Neuronal stem cell (in vitro differentiated cells): ENCODE results near the gene B3GALT5.

ENCODE experiments used
- DNase-seq: peaks from one replicate; pipeline ENCODE4 v3.0.0-alpha.2; 2013; ENCODE audit warnings: low spot score
- H2AFZ ChIP-seq: one replicate; pipeline ENCODE4 v1.6.1; 2013; ENCODE audit warnings: mild to moderate bottlenecking, low read length, inconsistent platforms
- H2AK5ac ChIP-seq: 2 replicates; pipeline ENCODE4 v1.6.1; 2013; ENCODE audit warnings: low read depth, mild to moderate bottlenecking, inconsistent platforms, low read length, moderate library complexity, mixed read lengths
- H2BK120ac ChIP-seq: 2 replicates; pipeline ENCODE4 v1.6.1; 2013; ENCODE audit warnings: low read depth, mild to moderate bottlenecking, inconsistent platforms, low read length, moderate library complexity, mixed read lengths
- H2BK12ac ChIP-seq: one replicate; pipeline ENCODE4 v1.6.1; 2013; ENCODE audit warnings: low read length, inconsistent platforms
- H2BK15ac ChIP-seq: 2 replicates; pipeline ENCODE4 v1.6.1; 2013; ENCODE audit warnings: mild to moderate bottlenecking, low read length, inconsistent platforms, mixed read lengths
- H2BK5ac ChIP-seq: one replicate; pipeline ENCODE4 v1.6.1; 2013; ENCODE audit warnings: inconsistent platforms, mild to moderate bottlenecking, low read length, moderate library complexity
- H3K14ac ChIP-seq: one replicate; pipeline ENCODE4 v1.6.1; 2013; ENCODE audit warnings: low read length, inconsistent platforms
- H3K18ac ChIP-seq: 2 replicates; pipeline ENCODE4 v1.6.1; 2013; ENCODE audit warnings: low read length, inconsistent platforms
- H3K23ac ChIP-seq: 2 replicates; pipeline ENCODE4 v1.6.1; 2013; ENCODE audit warnings: low read depth, mild to moderate bottlenecking, mixed read lengths, low read length, inconsistent platforms; ENCODE audit not compliant: poor library complexity
- H3K27ac ChIP-seq: replicated peaks from 3 replicates; pipeline ENCODE4 v1.5.1; 2013; ENCODE audit warnings: low read length, inconsistent platforms
- H3K27me3 ChIP-seq, 3 experiments: 2 replicates each; pipeline ENCODE4 v1.6.1; 2013; ENCODE audit warnings: low read length in 3 of 3, mild to moderate bottlenecking in 2 of 3, inconsistent platforms in 1 of 3, low read depth in 1 of 3, mixed read lengths in 1 of 3, moderate library complexity in 1 of 3; ENCODE audit not compliant: control insufficient read depth in 3 of 3, insufficient read depth in 3 of 3
- H3K36me3 ChIP-seq, 2 donors: replicated peaks in 1 of 2; 2 replicates each; pipeline ENCODE4 v1.6.1; 2013; ENCODE audit warnings: low read length in 2 of 2; ENCODE audit not compliant: control insufficient read depth in 2 of 2, insufficient read depth in 2 of 2
- H3K4ac ChIP-seq: 2 replicates; pipeline ENCODE4 v1.6.1; 2013; ENCODE audit warnings: inconsistent platforms, mild to moderate bottlenecking, low read length, moderate library complexity
- H3K4me1 ChIP-seq, 2 donors: 1 replicate in 1 of 2; 2 replicates in 1 of 2; pipeline ENCODE4 v1.6.1; 2013; ENCODE audit warnings: low read length in 2 of 2, low read depth in 1 of 2; ENCODE audit not compliant: control insufficient read depth in 2 of 2, insufficient read depth in 1 of 2
- H3K4me2 ChIP-seq: one replicate; pipeline ENCODE4 v1.6.1; 2013; ENCODE audit warnings: mild to moderate bottlenecking, low read length, inconsistent platforms; ENCODE audit not compliant: insufficient read depth, poor library complexity, severe bottlenecking
- H3K4me3 ChIP-seq, 2 donors: 2 replicates each; pipeline ENCODE4 v1.5.1; 2013; ENCODE audit warnings: low read length in 2 of 2, mild to moderate bottlenecking in 2 of 2, inconsistent platforms in 1 of 2, moderate library complexity in 1 of 2
- H3K79me1 ChIP-seq: one replicate; pipeline ENCODE4 v1.6.1; 2013; ENCODE audit warnings: low read depth, mild to moderate bottlenecking, inconsistent platforms, low read length, moderate library complexity
- H3K9ac ChIP-seq: one replicate; pipeline ENCODE4 v1.6.1; 2013; ENCODE audit warnings: mild to moderate bottlenecking, low read depth, low read length, inconsistent platforms; ENCODE audit not compliant: poor library complexity
- H3K9me3 ChIP-seq, 2 donors: replicated peaks in 1 of 2; 2 replicates each; pipeline versions ENCODE3 to v1.6.1; 2013; ENCODE audit warnings: low read length in 2 of 2, mild to moderate bottlenecking in 2 of 2, inconsistent platforms in 1 of 2, low read depth in 1 of 2, mixed read lengths in 1 of 2, moderate library complexity in 1 of 2; ENCODE audit not compliant: control insufficient read depth in 2 of 2, insufficient read depth in 1 of 2
- H4K8ac ChIP-seq: one replicate; pipeline ENCODE4 v1.6.1; 2013; ENCODE audit warnings: low read depth, mild to moderate bottlenecking, inconsistent platforms, low read length, moderate library complexity
- H4K91ac ChIP-seq: one replicate; pipeline ENCODE4 v1.6.1; 2013; ENCODE audit warnings: low read length, low read depth, mild to moderate bottlenecking, inconsistent platforms; ENCODE audit not compliant: poor library complexity
- WGBS, 2 donors: extraction: QIAGEN DNeasy Blood & Tissue Kit; methylation state at CpG; one replicate each; pipeline ENCODE4 v1.1.7; 2013; ENCODE audit warnings: missing lambda C conversion rate in 2 of 2, mixed read lengths in 1 of 2; ENCODE audit not compliant: insufficient read length in 2 of 2, insufficient replicate concordance in 1 of 2; ENCODE audit errors: extremely low coverage in 2 of 2; 5-methylcytosine and 5-hydroxymethylcytosine counted together

The B3GALT5 gene

DNA sequence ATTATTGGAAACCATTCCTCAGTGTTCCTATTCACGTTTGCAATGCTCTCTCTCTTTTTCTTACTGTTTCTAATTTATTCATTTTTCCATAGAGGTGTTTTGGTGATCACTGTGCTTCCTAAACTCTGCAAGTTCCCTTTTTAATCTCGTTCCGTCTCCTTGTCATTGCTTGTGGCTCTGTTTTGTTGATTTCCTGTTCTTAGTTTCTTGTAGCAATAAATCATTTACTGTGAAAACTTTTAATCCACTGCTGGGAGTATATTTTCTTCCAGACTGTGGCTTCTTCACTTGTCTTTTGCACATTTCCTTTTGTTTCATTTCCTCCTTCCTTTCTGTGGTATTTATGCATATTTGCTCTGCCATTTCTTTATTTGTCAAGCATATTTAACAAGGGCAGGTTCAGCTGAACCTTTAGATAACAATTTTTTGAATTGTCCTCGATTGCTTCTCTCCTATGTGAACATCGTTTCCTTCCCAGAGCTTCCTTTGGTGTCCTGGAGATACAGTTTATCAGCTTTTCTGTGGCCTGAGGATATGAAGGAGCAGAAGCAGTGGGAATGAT is 3.6 kb downstream of the B3GALT5 start:
- no peak overlapping the region for H3K4ac ChIP-seq
- H3K79me1 ChIP-seq = no peaks in the 10 kb centered on the region
- no peak overlapping the region for H3K23ac ChIP-seq
- H2AK5ac ChIP-seq = no peak overlapping the region
- H3K4me1 ChIP-seq = peaks cover 8 to 10% of the 10 kb centered on the region in 2 donors
- no peak overlapping the region for H4K91ac ChIP-seq
- H3K9ac ChIP-seq = no peak overlapping the region
- H2BK5ac ChIP-seq = no peak overlapping the region
- H3K18ac ChIP-seq = no peak overlapping the region
- H3K4me2 ChIP-seq = no peak overlapping the region
- H2AFZ ChIP-seq = no peak overlapping the region
- no peak overlapping the region for H4K8ac ChIP-seq
- H3K36me3 ChIP-seq = no peaks in the 10 kb centered on the region
- DNase-seq = no peak
- no peak overlapping the region for H3K14ac ChIP-seq
- H2BK120ac ChIP-seq = no peak overlapping the region
- peaks cover 0 to 2% (median 0%) of the 10 kb centered on the region in 3 experiments for H3K27me3 ChIP-seq
- no peak overlapping the region for H3K27ac ChIP-seq
- peaks cover 0 to 2% of the 10 kb centered on the region in 2 donors for H3K9me3 ChIP-seq
- no peak overlapping the region for H3K4me3 ChIP-seq
- H2BK12ac ChIP-seq = no peak overlapping the region
- no CpG with 5 or more reads among the region's 5 CpGs for WGBS, 2 donors
- H2BK15ac ChIP-seq = no peak overlapping the region

DNA sequence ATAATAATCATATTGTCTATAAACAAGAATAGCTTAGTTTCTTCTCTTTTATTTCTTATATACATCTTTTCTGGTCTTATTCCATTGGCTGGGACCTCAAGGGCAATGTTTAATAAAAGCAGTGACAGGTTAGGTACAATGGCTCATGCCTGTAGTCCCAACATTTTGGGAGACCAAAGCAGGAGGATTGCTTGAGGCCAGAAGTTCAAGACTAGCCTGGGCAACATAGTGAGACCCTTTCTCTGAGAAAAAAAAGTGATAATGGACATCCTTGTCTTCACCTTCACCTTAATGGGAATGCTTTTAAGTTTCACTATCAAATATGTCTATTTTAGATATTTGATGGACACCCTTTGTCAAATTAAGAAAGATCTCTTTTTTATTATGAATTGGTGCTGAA is 8.1 kb downstream of the B3GALT5 start:
- H2BK5ac ChIP-seq = no peak overlapping the region
- H3K9me3 ChIP-seq = no peaks in the 10 kb centered on the region
- no peak overlapping the region for H3K27ac ChIP-seq
- no peak overlapping the region for H3K23ac ChIP-seq
- no peak overlapping the region for H3K9ac ChIP-seq
- H3K4me2 ChIP-seq = no peak overlapping the region
- no peak overlapping the region for H3K4me3 ChIP-seq
- peaks cover 0 to 3% of the 10 kb centered on the region in 2 donors for H3K36me3 ChIP-seq
- no peak overlapping the region for H2BK120ac ChIP-seq
- H2AK5ac ChIP-seq = no peak overlapping the region
- H3K18ac ChIP-seq = no peak overlapping the region
- no peak for DNase-seq
- no peaks in the 10 kb centered on the region for H3K79me1 ChIP-seq
- H4K8ac ChIP-seq = no peak overlapping the region
- no peak overlapping the region for H3K14ac ChIP-seq
- H3K4me1 ChIP-seq = peaks cover 0 to 2% of the 10 kb centered on the region in 2 donors
- H2BK15ac ChIP-seq = no peak overlapping the region
- no peak overlapping the region for H4K91ac ChIP-seq
- no peaks in the 10 kb centered on the region for H3K27me3 ChIP-seq
- no peak overlapping the region for H2BK12ac ChIP-seq
- no peak overlapping the region for H3K4ac ChIP-seq
- H2AFZ ChIP-seq = no peak overlapping the region

DNA sequence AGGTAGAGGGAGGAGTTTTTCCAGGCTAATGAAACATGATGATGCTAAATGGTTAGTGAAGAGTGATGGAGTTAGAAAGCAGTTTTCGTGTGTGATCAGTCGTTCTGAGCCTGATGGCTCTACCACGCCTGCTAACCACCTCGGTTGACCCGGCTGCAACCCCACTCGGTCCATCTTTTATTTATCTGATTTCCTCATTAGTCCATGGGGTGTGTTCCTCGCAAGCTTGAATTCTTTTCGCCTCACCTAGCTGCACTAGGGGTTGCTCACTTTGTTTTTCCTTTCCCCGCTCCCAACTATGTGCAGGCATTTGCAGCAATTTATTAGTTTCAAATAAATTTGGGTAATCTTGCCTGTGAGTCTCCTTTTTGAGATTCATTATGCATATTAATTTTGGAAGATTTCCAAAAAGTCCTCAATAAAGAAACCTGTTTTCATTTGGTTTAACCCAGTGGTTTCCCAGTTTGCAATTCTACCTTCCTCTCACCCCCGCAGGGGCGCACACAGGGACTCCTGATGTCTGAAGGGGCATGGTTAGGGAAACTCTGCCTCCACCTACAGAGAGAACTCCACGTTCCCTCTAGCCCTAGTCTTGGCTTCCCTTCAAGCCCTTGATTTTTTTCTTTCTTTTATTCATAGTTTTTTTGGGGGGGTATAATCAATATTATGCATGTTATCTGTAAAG is 12.6 kb downstream of the B3GALT5 start:
- Histone ChIP-seq H3K14ac (no peak overlapping the region), H4K8ac (no peak overlapping the region), H3K4ac (no peak overlapping the region), H2BK15ac (no peak overlapping the region), H3K4me1 (peaks cover 0 to 2% of the 10 kb centered on the region in 2 donors), H3K4me3 (no peak overlapping the region), H3K36me3 (peaks cover 0 to 3% of the 10 kb centered on the region in 2 donors), H3K23ac (no peak overlapping the region), H2AK5ac (no peak overlapping the region), H4K91ac (no peak overlapping the region), H2BK12ac (no peak overlapping the region), H3K9me3 (no peaks in the 10 kb centered on the region), H3K4me2 (no peak overlapping the region), H3K27ac (no peak overlapping the region), H2AFZ (no peak overlapping the region), H3K18ac (no peak overlapping the region), H3K9ac (no peak overlapping the region), H2BK5ac (no peak overlapping the region), H3K79me1 (no peaks in the 10 kb centered on the region), H3K27me3 (no peaks in the 10 kb centered on the region), H2BK120ac (no peak overlapping the region)
- no CpG with 5 or more reads among the region's 12 CpGs for WGBS, 2 donors
- no peak for DNase-seq

DNA sequence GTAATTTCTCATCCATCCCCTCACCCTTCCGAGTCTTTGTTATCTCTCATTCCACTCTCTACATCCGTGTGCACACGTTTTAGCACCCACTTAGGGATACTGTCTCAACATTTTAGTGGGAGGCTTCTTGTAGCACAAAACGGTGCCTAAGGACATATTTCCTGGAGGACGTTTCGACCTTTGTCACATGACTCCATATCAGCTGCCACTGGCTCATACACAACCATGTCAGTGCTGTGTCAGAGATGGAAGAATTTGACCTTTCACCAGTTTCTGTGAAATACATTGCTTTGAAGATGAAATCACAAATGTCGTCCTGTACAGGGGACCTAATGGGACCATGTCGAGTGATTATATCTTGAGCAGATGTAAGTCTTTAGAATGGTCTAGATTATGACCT is 15.6 kb downstream of the B3GALT5 start:
- H3K27ac ChIP-seq = no peak overlapping the region
- no CpG with 5 or more reads among the region's 8 CpGs for WGBS, 2 donors
- H2AK5ac ChIP-seq = no peak overlapping the region
- H2BK120ac ChIP-seq = no peak overlapping the region
- H3K4me1 ChIP-seq = peaks cover 3% of the 10 kb centered on the region in 2 donors
- no peak overlapping the region for H3K4me2 ChIP-seq
- no peak overlapping the region for H4K91ac ChIP-seq
- no peak overlapping the region for H2BK5ac ChIP-seq
- no peak overlapping the region for H2AFZ ChIP-seq
- no peak overlapping the region for H2BK12ac ChIP-seq
- H3K9me3 ChIP-seq = no peaks in the 10 kb centered on the region
- no peak overlapping the region for H3K14ac ChIP-seq
- no peak overlapping the region for H3K4ac ChIP-seq
- H3K36me3 ChIP-seq = peaks cover 0 to 3% of the 10 kb centered on the region in 2 donors
- DNase-seq = no peak
- no peaks in the 10 kb centered on the region for H3K79me1 ChIP-seq
- no peak overlapping the region for H3K23ac ChIP-seq
- H3K4me3 ChIP-seq = no peak overlapping the region
- no peak overlapping the region for H4K8ac ChIP-seq
- H3K18ac ChIP-seq = no peak overlapping the region
- H3K27me3 ChIP-seq = no peaks in the 10 kb centered on the region
- H2BK15ac ChIP-seq = no peak overlapping the region
- H3K9ac ChIP-seq = no peak overlapping the region
